DND-41 (cell line): ENCODE data around the gene YPEL1.

Source experiments
- EZH2 ChIP-seq: IDR thresholded peaks from 3 replicates; pipeline ENCODE4 v1.6.1; 2012; ENCODE audit warnings: borderline replicate concordance, low read depth, mild to moderate bottlenecking, moderate library complexity, low read length, inconsistent platforms; ENCODE audit not compliant: severe bottlenecking
- TF ChIP-seq, protein P1 (sequence below): IDR thresholded peaks from 2 replicates; pipeline ENCODE4 v1.5.1; 2012; ENCODE audit warnings: borderline replicate concordance, low read length, moderate library complexity, mild to moderate bottlenecking; ENCODE audit not compliant: poor library complexity, severe bottlenecking; ENCODE audit errors: extremely low read depth

DNA sequence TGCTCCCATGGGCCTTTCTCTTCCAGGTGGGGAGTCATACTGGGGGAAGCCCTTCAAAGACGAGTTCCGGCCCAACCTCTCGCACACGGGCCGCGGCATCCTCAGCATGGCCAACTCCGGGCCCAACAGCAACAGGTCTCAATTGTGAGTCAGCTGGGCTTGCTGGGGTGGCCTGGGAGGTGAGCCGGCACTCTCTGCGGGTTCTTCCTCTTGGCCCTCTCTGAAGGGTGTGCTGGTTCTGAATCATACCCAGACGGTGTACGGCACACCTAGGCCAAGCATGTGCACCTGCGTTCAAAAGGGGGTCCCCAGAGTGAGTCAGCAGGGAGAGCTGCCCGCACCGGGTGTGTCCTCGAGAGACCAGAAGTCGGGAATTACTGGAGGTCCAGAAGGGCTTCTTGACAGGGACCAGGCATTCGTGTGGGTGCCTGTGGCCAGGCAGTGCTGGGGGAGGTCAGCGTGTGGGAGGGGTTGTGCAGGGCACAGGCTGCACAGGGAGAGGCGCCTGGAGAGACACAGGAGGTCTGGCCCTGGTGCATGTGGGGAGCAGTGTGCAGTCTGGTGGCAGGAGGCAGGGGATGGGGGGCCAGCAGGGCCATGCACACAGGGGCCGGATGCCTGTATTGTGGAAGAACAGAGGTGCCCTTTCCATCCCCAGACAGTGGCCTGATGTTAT, 46.8 kb downstream of the YPEL1 start:
- TF ChIP-seq, protein P1, sequence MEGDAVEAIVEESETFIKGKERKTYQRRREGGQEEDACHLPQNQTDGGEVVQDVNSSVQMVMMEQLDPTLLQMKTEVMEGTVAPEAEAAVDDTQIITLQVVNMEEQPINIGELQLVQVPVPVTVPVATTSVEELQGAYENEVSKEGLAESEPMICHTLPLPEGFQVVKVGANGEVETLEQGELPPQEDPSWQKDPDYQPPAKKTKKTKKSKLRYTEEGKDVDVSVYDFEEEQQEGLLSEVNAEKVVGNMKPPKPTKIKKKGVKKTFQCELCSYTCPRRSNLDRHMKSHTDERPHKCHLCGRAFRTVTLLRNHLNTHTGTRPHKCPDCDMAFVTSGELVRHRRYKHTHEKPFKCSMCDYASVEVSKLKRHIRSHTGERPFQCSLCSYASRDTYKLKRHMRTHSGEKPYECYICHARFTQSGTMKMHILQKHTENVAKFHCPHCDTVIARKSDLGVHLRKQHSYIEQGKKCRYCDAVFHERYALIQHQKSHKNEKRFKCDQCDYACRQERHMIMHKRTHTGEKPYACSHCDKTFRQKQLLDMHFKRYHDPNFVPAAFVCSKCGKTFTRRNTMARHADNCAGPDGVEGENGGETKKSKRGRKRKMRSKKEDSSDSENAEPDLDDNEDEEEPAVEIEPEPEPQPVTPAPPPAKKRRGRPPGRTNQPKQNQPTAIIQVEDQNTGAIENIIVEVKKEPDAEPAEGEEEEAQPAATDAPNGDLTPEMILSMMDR: no peak
- no peak for TF ChIP-seq EZH2
